H54 (cell line): ENCODE data around the gene KLK3.

Experiments used
- DNase-seq: peaks from one replicate; pipeline ENCODE4 v3.0.0; 2011; ENCODE audit warnings: low spot score, mixed read lengths; ENCODE audit not compliant: insufficient read length
- FAIRE-seq: peaks from 3 replicates; lab custom pipeline; 2011; peaks lifted over from hg19 to GRCh38; lab: Jason Lieb, UNC
- POLR2A ChIP-seq: IDR thresholded peaks from 2 replicates; pipeline ENCODE4 v1.6.1; 2011; ENCODE audit warnings: low read depth, mild to moderate bottlenecking, low read length

Gene KLK3

DNA sequence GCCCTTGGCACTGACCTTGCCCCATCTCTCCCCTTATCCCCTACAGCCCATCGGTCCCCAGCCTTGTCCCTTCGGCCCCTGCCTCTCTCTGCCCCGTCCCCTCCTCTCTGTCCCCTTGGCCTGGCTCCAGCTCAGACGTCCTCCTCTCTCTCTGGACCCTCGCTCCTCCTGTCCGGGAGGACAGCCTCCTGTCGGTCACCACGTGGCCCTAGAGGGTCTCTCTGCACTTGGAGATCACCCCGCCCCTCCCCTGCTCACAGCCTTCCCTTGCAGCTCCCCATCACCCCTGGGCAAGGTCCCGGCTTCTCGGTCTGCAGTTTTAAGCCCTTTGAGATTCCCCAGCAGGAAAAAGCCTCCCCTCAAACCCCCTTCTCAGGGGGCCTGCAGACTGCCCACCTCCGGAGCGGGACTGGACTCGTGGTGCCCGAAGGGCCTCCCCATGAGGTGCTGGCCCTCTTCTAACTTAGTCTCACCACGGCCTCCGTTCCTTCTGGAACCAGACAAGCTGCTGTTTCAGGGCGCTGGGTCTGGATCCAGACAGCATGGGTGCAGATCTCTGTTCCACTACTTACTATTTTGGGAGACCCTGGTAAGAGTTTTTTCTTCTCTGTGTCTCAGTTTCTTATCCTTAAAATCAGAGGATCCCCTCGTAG, 18.0 kb upstream of the KLK3 start:
- DNase-seq: no peak
- no peak for FAIRE-seq
- no peak for TF ChIP-seq POLR2A

DNA sequence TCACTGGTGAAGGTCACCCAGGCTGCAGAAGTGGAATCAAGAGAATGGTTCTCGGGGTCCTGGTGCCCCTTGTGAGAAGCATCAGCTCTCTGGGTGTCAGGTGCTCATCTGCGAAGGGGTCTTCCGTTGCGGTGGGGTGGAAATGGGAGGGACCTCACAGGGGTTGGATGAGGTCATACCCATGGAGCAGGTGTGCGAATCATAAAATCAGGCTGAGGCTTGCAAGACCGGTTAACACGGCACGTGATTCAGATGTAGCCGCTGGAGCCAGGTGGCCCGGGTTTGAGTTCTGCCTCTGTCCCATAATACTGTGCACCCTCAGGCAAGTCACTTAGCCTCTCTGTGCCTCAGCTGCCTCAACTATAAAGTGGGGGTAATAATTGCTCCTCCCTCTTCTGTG, 17.4 kb upstream of the KLK3 start:
- FAIRE-seq (no peak), DNase-seq (no peak)
- TF ChIP-seq POLR2A: no peak

DNA sequence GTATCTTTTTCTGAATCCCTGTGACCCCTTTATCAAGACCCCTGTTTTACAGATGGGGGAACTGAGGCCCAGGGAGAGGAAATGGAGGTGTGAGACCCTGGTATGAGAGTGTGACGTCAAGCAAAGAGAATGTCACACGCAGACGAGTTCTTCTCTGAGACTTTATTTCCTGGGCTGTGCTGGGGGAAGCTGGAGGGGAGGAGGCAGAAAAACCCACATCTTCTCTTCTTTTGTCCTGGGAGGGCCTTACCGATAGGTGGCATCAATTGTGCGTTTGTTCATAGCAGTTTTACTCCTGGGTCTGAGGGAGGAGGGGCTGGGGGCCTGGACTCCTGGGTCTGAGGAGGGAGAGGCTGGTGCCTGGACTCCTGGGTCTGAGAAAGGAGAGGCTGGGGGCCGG, 16.5 kb upstream of the KLK3 start:
- FAIRE-seq: no peak
- DNase-seq: peak; percentile 58
- no peak for TF ChIP-seq POLR2A

DNA sequence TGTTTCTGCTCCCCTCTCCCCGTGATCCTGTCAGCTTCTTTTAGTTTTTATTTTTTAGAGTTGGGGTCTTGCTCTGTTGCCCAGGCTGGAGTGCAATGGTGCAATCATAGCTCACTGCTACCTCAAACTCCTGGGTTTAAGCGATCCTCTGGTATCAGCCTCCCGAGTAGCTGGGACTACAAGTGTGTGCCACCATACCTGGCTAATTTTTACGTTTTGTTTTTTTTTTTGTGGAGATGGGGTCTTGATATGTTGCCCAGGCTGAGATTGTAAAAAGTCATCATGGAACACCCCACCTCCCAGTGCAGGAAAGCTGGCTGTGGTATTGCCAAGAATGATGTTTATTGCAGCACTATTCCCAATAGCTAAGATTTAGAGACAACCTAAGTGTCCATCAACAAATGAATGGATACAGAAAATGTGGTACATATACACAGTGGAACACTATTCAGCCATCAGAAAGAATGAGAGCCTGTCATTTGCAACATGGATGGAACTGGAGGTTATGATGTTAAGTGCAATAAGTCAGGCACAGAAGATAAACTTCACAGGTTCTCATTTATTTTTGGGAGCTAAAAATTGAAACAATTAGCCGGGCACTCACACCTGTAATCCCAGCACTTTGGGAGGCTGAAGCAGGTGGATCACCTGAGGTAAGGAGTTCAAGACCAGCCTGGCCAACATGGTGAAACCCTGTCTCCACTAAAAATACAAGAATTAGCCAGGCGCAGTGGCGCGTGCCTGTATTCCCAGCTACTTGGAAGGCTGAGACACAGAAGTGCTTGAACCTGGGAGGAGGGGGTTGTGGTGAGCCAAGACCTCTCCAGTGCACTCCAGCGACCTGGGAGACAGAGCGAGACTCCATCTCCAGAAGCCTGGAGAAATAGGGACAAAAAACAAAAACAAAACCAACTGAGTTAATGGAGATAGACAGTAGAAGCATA, 14.7 kb upstream of the KLK3 start:
- no peak for FAIRE-seq
- DNase-seq: no peak
- no peak for TF ChIP-seq POLR2A

DNA sequence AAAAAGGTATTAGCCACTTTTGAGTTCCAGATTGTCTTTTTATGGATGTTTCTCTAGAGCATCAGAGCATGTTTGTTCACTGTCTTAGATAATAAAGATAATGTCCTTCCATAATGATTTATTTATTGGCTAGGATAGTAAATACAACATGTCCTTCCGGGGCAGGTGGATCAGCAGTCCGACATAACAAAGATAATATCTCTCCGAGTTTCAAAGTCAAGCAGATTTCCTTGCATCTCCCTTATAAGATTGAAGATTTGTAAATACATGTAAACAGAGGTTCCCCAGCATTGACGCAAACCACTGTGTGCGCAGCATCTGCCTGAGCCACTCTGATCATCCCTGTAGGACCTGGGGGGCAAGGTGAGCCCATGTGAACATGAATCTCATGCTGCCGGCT, 12.6 kb upstream of the KLK3 start:
- no peak for TF ChIP-seq POLR2A
- DNase-seq (no peak), FAIRE-seq (no peak)

DNA sequence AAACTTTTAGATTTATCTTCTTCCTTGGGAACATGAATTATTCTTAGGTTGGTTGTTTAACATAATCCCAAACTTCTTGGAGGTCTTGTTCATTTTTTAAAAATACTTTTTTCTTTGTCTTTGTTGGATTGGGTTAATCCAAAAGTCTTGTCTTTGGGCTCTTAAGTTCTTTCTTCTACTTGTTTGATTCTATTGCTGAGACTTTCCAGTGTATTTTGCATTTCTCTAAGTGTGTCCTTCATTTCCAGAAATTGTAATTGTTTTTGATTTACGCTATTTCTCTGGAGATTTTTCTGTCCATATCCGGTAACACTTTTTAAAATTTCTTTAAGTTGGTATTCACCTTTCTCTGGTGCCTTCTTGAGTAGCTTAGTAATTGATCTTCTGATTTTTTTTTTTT, 11.5 kb upstream of the KLK3 start:
- DNase-seq: no peak
- no peak for TF ChIP-seq POLR2A
- FAIRE-seq: no peak

DNA sequence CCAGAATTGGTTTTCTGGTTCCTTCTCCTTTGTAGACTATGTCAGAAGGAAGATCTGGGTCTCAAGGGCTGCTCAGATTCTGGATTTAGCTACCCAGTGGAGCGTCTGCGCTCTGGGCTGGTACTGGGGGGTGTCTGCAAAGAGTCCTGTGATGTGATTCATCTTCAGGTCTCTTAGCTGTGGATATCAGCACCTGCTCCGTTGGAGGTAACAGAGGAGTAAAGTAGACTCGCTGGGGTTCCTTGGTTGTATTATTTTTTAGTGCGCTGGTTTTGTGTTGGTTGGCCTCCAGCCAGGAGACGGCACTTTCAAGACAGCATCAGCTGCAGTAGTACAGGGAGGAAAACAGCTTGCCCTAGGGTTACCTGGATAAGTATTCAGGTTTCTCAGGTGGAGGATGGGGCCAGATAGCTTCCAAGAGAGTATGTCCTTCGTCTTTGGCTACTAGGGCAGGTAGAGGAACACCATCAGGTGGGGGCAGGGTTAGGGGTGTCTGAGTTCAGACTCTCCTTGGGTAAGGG, 11.0 kb upstream of the KLK3 start:
- TF ChIP-seq POLR2A: no peak
- no peak for FAIRE-seq
- DNase-seq: no peak

DNA sequence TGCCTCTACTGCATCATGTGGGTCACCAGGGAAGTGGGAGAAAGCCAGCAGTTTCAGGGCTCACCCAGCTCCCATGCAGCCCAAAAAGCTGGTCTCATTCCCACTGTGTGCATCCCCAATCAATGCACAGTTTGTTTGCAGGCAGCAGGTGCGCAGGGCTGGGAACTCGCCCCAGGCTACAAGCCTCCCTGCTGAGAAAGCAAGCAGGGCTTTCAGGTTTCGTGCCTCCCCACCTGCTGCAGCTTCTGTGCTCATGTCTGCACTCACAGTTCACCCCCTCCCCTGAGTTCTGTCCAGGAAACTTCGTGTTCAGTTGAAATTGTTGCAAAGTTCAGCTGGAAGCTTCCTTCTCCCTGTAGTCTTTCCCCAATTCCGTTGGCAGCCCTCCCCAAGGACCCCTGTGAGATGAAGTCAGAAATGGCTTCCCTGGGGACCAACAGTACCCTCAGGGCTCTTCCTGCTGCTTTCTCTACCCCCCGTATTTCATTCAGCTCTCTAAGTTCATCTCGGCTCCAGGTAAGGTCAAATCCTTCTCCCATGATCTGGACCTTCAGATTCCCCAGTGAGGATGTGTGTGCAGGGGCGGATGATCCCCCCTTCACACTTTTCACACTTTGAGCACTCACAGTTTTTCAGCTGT, 10.3 kb upstream of the KLK3 start:
- DNase-seq: no peak
- TF ChIP-seq POLR2A: no peak
- FAIRE-seq: no peak

DNA sequence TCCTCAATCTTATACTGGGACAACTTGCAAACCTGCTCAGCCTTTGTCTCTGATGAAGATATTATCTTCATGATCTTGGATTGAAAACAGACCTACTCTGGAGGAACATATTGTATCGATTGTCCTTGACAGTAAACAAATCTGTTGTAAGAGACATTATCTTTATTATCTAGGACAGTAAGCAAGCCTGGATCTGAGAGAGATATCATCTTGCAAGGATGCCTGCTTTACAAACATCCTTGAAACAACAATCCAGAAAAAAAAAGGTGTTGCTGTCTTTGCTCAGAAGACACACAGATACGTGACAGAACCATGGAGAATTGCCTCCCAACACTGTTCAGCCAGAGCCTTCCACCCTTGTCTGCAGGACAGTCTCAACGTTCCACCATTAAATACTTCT, 4.0 kb upstream of the KLK3 start:
- DNase-seq: no peak
- FAIRE-seq: no peak
- no peak for TF ChIP-seq POLR2A

DNA sequence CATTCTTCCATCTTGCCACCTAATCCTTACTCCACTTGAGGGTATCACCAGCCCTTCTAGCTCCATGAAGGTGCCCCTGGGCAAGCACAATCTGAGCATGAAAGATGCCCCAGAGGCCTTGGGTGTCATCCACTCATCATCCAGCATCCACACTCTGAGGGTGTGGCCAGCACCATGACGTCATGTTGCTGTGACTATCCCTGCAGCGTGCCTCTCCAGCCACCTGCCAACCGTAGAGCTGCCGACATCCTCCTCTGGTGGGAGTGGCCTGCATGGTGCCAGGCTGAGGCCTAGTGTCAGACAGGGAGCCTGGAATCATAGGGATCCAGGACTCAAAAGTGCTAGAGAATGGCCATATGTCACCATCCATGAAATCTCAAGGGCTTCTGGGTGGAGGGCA, 3.1 kb upstream of the KLK3 start:
- no peak for TF ChIP-seq POLR2A
- no peak for DNase-seq
- no peak for FAIRE-seq

DNA sequence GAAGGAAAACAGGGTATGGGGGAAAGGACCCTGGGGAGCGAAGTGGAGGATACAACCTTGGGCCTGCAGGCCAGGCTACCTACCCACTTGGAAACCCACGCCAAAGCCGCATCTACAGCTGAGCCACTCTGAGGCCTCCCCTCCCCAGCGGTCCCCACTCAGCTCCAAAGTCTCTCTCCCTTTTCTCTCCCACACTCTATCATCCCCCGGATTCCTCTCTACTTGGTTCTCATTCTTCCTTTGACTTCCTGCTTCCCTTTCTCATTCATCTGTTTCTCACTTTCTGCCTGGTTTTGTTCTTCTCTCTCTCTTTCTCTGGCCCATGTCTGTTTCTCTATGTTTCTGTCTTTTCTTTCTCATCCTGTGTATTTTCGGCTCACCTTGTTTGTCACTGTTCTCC, 2.7 kb downstream of the KLK3 start:
- FAIRE-seq: no peak
- TF ChIP-seq POLR2A: no peak
- no peak for DNase-seq

DNA sequence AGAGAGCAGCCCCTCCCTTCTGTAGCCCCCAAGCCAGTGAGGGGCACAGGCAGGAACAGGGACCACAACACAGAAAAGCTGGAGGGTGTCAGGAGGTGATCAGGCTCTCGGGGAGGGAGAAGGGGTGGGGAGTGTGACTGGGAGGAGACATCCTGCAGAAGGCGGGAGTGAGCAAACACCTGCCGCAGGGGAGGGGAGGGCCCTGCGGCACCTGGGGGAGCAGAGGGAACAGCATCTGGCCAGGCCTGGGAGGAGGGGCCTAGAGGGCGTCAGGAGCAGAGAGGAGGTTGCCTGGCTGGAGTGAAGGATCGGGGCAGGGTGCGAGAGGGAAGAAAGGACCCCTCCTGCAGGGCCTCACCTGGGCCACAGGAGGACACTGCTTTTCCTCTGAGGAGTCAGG, 4.2 kb downstream of the KLK3 start:
- TF ChIP-seq POLR2A: no peak
- no peak for FAIRE-seq
- DNase-seq: no peak

DNA sequence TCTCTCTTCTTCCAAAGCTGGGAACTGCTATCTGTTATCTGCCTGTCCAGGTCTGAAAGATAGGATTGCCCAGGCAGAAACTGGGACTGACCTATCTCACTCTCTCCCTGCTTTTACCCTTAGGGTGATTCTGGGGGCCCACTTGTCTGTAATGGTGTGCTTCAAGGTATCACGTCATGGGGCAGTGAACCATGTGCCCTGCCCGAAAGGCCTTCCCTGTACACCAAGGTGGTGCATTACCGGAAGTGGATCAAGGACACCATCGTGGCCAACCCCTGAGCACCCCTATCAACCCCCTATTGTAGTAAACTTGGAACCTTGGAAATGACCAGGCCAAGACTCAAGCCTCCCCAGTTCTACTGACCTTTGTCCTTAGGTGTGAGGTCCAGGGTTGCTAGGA, 5.1 kb downstream of the KLK3 start:
- TF ChIP-seq POLR2A: no peak
- DNase-seq: no peak
- no peak for FAIRE-seq

DNA sequence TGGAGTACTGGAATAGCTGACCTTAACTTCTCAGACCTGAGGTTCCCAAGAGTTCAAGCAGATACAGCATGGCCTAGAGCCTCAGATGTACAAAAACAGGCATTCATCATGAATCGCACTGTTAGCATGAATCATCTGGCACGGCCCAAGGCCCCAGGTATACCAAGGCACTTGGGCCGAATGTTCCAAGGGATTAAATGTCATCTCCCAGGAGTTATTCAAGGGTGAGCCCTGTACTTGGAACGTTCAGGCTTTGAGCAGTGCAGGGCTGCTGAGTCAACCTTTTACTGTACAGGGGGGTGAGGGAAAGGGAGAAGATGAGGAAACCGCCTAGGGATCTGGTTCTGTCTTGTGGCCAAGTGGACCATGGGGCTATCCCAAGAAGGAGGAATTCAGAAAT, 6.3 kb downstream of the KLK3 start:
- FAIRE-seq (no peak), DNase-seq (no peak)
- no peak for TF ChIP-seq POLR2A
